Prostate gland (tissue), 2 donors: ENCODE data around the gene MS4A15. TPM values are rescaled to one million over a fixed set of nuclear protein-coding genes. Genes with fewer than 3 reads are reported as not detected.

Experiments
- DNase-seq: peaks from one replicate; pipeline ENCODE4 v3.0.0-alpha.2; 2019; ENCODE audit warnings: low spot score
- H3K27ac ChIP-seq, 2 donors: fragments of 200-600 bp; sonication (generic); 2 replicates each; pipeline ENCODE4 v1.5.1; 2017 to 2019
- H3K27me3 ChIP-seq: fragments of 200-600 bp; sonication (generic); replicated peaks from 2 replicates; pipeline ENCODE4 v1.5.1; 2019; ENCODE audit not compliant: insufficient read depth
- H3K36me3 ChIP-seq, 2 donors: fragments of 200-600 bp; sonication (generic); 1 replicate in 1 of 2; 2 replicates in 1 of 2; pipeline versions ENCODE4 v1.5.1 to v1.8.1; 2017 to 2019
- H3K4me1 ChIP-seq: fragments of 200-600 bp; sonication (generic); replicated peaks from 2 replicates; pipeline ENCODE4 v1.5.1; 2019
- H3K4me3 ChIP-seq, 2 donors: fragments of 200-600 bp; sonication (generic); 2 replicates each; pipeline ENCODE4 v1.5.1; 2017 to 2019
- H3K9me3 ChIP-seq: fragments of 200-600 bp; sonication (generic); 2 replicates; pipeline ENCODE4 v1.5.1; 2017
- CTCF ChIP-seq, 4 experiments: fragments of 200-600 bp in 2 of 4; fragments of 450-650 bp in 2 of 4; sonication (generic) in 2 of 4; IDR thresholded peaks; 1 replicate in 3 of 4; 2 replicates in 1 of 4; pipeline ENCODE4 v1.5.1; 2016 to 2019; ENCODE audit warnings: antibody characterized with exemption in 4 of 4, mild to moderate bottlenecking in 2 of 4, moderate library complexity in 2 of 4
- POLR2A ChIP-seq: fragments of 450-650 bp; IDR thresholded peaks from one replicate; pipeline ENCODE4 v1.6.1; 2016; ENCODE audit warnings: antibody characterized with exemption, mild to moderate bottlenecking
- POLR2AphosphoS5 ChIP-seq: sonication (generic); formaldehyde crosslinking; IDR thresholded peaks from one replicate; pipeline ENCODE4 v1.6.1; 2017; ENCODE audit warnings: antibody characterized with exemption
- WGBS: methylation state at CpG from one replicate; pipeline ENCODE4 v1.1.5; 2018; 5-methylcytosine and 5-hydroxymethylcytosine counted together
- intact Hi-C: fragments of 100-400 bp; cut with DNase I; formaldehyde crosslinking; loops from one replicate; pipeline ENCODE4 v1.14.2; 2022
- total RNA-seq, 2 donors: library from RNA; depleted of rRNA; stranded (reverse); fragments of >200 nt; gene quantifications; one replicate each; pipeline ENCODE4 v1.1.0, GENCODE V29; 2016

The MS4A15 gene
- total RNA-seq, 2 donors from 2014 or later, result not detected

- intact Hi-C loops, result no loop called here
- no peaks in the 10 kb centered on the region for H3K27me3 ChIP-seq
- DNase-seq, result no peak
- no peak overlapping the region for H3K4me3 ChIP-seq
- TF ChIP-seq POLR2A (no peak), CTCF (IDR thresholded peaks at IDR 0.05) (no peak), POLR2AphosphoS5 (no peak)
- 95% methylated on average over 7 of the region's 7 CpGs for WGBS
- H3K36me3 ChIP-seq, result no peaks in the 10 kb centered on the region
- H3K9me3 ChIP-seq, result no peaks in the 10 kb centered on the region
- H3K4me1 ChIP-seq, result no peaks in the 10 kb centered on the region
- no peak overlapping the region for H3K27ac ChIP-seq
Measured at GRCh38 chr11:60788401-60789125, 31.9 kb downstream of the MS4A15 start.

- TF ChIP-seq POLR2A (no peak), CTCF (IDR thresholded peaks at IDR 0.05) (no peak)
- no peaks in the 10 kb centered on the region for H3K4me1 ChIP-seq
- no peaks in the 10 kb centered on the region for H3K27me3 ChIP-seq
- 95% methylated on average over 3 of the region's 3 CpGs for WGBS
- no peak for DNase-seq
- intact Hi-C loops, result no loop called here
- H3K36me3 ChIP-seq, result no peaks in the 10 kb centered on the region
- H3K4me3 ChIP-seq, result no peak overlapping the region
- H3K27ac ChIP-seq, result no peak overlapping the region
- no peaks in the 10 kb centered on the region for H3K9me3 ChIP-seq
Measured at GRCh38 chr11:60790726-60791125, 34.1 kb downstream of the MS4A15 start.

- DNase-seq, result no peak
- no peak overlapping the region for H3K27ac ChIP-seq
- intact Hi-C loops, result no loop called here
- no peak overlapping the region for H3K4me3 ChIP-seq
- no peak for TF ChIP-seq POLR2AphosphoS5
- no peak for TF ChIP-seq POLR2A
- no peaks in the 10 kb centered on the region for H3K36me3 ChIP-seq
- H3K27me3 ChIP-seq, result no peaks in the 10 kb centered on the region
- WGBS, result 98% methylated on average over 4 of the region's 4 CpGs
- H3K9me3 ChIP-seq, result no peaks in the 10 kb centered on the region
- H3K4me1 ChIP-seq, result no peaks in the 10 kb centered on the region
Measured at GRCh38 chr11:60791153-60791933, 34.7 kb downstream of the MS4A15 start.

GRCh38 chr11:60792521-60792920 is 35.9 kb downstream of the MS4A15 start:
- 88% methylated on average over 3 of the region's 3 CpGs for WGBS

More at GRCh38 chr11:60792521-60792920, 35.9 kb downstream of the MS4A15 start:
- Histone ChIP-seq H3K36me3 (no peaks in the 10 kb centered on the region), H3K27ac (no peak overlapping the region), H3K4me3 (no peak overlapping the region), H3K4me1 (no peaks in the 10 kb centered on the region), H3K9me3 (no peaks in the 10 kb centered on the region), H3K27me3 (no peaks in the 10 kb centered on the region)
- DNase-seq, result no peak
- intact Hi-C loops, result no loop called here
- TF ChIP-seq POLR2AphosphoS5, result no peak
- no peak for TF ChIP-seq POLR2A
- TF ChIP-seq CTCF (IDR thresholded peaks at IDR 0.05), result no peak
